Esophagus squamous epithelium (tissue), 4 donors: ENCODE data around the gene DSEL.

Experiments used
- POLR2A ChIP-seq, 4 donors: fragments of 450-650 bp; IDR thresholded peaks; one replicate each; pipeline ENCODE4 v1.6.1; 2017; ENCODE audit warnings: antibody characterized with exemption in 4 of 4, mild to moderate bottlenecking in 4 of 4, moderate library complexity in 3 of 4
- TF ChIP-seq, protein P1 (sequence below), 6 experiments: fragments of 450-650 bp in 4 of 6; fragments of 200-600 bp in 2 of 6; sonication (generic) in 2 of 6; IDR thresholded peaks; one replicate each; pipeline ENCODE4 v1.5.1; 2016 to 2019; ENCODE audit warnings: antibody characterized with exemption in 6 of 6, mild to moderate bottlenecking in 4 of 6, moderate library complexity in 4 of 6

DNA sequence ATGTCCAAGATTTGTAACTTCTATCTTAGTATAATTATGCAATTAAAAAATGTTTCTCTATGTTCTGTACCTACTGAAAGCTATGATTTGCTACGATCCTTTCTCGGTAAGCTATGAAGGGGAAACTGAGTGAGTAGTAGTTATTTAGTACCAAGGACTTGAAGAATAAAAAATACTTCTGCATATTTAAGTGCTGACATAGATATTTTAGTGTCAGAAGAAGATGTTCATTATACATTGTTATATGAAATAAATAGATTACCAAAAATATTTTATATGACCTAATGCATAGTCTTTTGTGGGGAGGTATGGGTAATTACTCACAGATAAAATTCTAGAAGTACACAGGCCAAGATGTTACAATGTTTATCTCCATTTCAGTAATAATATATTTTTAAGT, 39.0 kb downstream of the DSEL start:
- TF ChIP-seq, protein P1, sequence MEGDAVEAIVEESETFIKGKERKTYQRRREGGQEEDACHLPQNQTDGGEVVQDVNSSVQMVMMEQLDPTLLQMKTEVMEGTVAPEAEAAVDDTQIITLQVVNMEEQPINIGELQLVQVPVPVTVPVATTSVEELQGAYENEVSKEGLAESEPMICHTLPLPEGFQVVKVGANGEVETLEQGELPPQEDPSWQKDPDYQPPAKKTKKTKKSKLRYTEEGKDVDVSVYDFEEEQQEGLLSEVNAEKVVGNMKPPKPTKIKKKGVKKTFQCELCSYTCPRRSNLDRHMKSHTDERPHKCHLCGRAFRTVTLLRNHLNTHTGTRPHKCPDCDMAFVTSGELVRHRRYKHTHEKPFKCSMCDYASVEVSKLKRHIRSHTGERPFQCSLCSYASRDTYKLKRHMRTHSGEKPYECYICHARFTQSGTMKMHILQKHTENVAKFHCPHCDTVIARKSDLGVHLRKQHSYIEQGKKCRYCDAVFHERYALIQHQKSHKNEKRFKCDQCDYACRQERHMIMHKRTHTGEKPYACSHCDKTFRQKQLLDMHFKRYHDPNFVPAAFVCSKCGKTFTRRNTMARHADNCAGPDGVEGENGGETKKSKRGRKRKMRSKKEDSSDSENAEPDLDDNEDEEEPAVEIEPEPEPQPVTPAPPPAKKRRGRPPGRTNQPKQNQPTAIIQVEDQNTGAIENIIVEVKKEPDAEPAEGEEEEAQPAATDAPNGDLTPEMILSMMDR (IDR thresholded peaks at IDR 0.05) = no peak
- TF ChIP-seq POLR2A (IDR thresholded peaks at IDR 0.05) = no peak
